Right ventricle myocardium inferior (tissue), 1 donor: ENCODE data around the gene ACTN3. TPM values are rescaled to one million over a fixed set of nuclear protein-coding genes. Genes with fewer than 3 reads are reported as not detected.
"Not testable (repeated sequence)": the region's sequence is repeated elsewhere in the genome, so short reads cannot be mapped to it uniquely, and the experiment has no call there.

Source experiments
- ATAC-seq: fragments of 200-7000 bp; cut with Tn5 transposase; one replicate; pipeline ENCODE4 v1.9.1; 2020; ENCODE audit warnings: mild to moderate bottlenecking, moderate library complexity
- DNase-seq: peaks from one replicate; pipeline ENCODE4 v3.0.0; 2021; ENCODE audit errors: missing footprints
- intact Hi-C: fragments of 100-400 bp; cut with DNase I; formaldehyde crosslinking; loops from one replicate; pipeline ENCODE4 v1.11.0; 2022
- total RNA-seq: library from RNA; stranded (reverse); fragmentation: NEBNext Ultra II Directional; extraction: Animal tissue kit (Norgen Biotek cat#: 25700); gene quantifications from one replicate; pipeline ENCODE4 v1.2.1, GENCODE V29; 2021
- donor health status: DM: no; HTN: yes; CAD: no; lungs with severe emphysema.

The ACTN3 gene
- total RNA-seq, 1 donor from 2014 or later: not detected

- ATAC-seq: no peak
- no peak for DNase-seq
- intact Hi-C loops: no loop called here
Observed at GRCh38 chr11:66561178-66561974, 14.7 kb downstream of the ACTN3 start.

GRCh38 chr11:66561975-66562248 lies 15.2 kb downstream of the ACTN3 start:
- ATAC-seq: no peak
- DNase-seq: no peak
- intact Hi-C loops: no loop called here

DNA sequence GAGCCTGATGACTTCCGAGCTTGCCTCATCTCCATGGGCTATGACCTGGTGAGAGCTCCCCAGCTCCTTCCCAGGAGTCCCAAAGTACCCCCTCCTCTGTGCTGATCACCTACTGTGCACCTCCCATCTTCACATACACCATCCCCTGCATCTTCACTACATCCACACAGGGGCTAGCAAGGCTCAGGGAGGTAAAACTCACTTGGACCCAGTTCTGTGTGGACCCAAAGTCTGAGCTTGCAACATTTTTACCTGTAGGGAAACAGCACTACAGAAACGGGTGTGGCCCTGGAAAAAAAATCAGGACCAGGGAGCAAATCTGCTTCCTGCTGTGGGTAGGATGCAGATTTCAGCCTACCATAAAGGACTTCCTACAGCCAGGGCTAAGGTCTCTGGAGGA lies 15.6 kb downstream of the ACTN3 start:
- no peak for ATAC-seq
- DNase-seq: no peak
- intact Hi-C loops: no loop called here

GRCh38 chr11:66562907-66563583 lies 16.3 kb downstream of the ACTN3 start:
- no peak for ATAC-seq
- DNase-seq: no peak
- intact Hi-C loops: no loop called here

- ATAC-seq: no peak
- intact Hi-C loops: no loop called here
Observed at GRCh38 chr11:66563832-66564231, 17.1 kb downstream of the ACTN3 start.

GRCh38 chr11:66564538-66564937 lies 17.8 kb downstream of the ACTN3 start:
- intact Hi-C loops: no loop called here
- DNase-seq: no peak
- ATAC-seq: no peak

More at GRCh38 chr11:66563832-66564231, 17.1 kb downstream of the ACTN3 start:
- no peak for DNase-seq

GRCh38 chr11:66564984-66565383 lies 18.3 kb downstream of the ACTN3 start:
- ATAC-seq: no peak
- intact Hi-C loops: no loop called here
- DNase-seq: no peak

- intact Hi-C loops: no loop called here
- DNase-seq (no peak), ATAC-seq (no peak)
Observed at GRCh38 chr11:66566221-66566620, 19.5 kb downstream of the ACTN3 start.

- intact Hi-C loops: no loop called here
- ATAC-seq (peak; percentile 11), DNase-seq (no peak)
Observed at GRCh38 chr11:66567787-66568123, 21.1 kb downstream of the ACTN3 start.

DNA sequence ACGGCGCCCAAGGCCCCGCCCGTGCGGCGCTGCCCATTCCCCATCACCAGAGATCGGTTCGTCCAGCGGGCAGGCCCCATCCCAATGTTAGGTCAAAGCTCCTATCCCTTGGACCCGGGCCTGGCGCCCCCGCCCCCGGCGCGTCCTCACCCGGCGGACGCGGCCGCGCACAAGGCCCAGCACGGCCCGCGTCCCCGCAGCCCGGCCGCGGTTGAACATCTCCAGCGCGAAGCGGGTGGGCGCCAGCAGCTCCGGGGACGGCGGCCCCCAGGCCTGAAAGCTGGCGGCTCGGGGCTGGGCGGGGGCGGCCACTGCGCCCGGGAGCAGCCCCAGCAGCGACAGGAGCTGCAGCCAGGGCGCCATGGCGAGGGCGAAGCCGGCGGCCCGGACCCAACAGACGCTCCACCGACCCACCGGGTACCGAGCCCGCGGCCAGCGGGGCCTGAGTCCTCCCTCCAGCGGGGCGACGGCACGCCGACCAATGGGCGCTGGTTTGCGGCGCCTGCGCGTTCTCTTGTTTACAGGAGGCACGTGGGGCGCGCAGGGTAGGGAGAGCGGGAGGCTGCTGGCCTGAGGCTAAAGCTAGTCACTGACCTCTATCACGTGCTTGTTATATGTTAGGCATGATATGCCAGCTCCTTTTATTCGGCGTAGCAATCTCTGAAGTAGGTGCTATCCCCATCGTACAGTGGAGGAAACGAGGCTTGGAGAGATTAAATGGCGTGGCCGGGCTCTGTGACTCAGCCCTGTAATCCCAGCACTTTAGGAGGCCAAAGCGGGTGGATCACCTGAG lies 21.6 kb downstream of the ACTN3 start, which contains the start of gene CTSF:
Gene CTSF, minus strand, starts transcription at position 483 of the 793 bp plus-strand sequence. Its CDS starts 120 bp downstream, at position 363.
- ATAC-seq (peak; percentile 97), DNase-seq (peak; percentile 95)
- intact Hi-C loops: no loop called here

DNA sequence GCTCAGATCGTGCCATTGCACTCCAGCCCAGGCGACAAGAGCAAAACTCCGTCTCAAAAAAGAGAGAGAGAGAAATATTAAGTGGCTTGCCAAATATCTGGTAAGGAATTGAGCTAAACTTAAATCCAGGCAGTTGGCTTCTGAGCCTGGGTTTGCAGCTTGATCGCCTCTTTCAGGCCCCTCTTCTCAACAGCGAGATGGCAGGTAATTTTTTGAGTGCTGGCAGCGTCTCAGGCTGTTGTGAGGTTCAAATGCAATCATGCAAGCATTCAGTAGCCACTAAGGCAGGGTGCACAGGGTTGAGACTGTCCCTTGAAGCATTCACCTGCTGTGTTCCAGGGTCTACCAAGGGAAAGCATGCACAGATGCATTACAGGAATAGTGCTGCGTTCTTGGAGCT lies 22.4 kb downstream of the ACTN3 start:
- no peak for ATAC-seq
- DNase-seq: no peak
- intact Hi-C loops: loop anchor here (1.0 kb wide), 1 partner anchor 26 kb away; no protein-coding TSS in a partner anchor

DNA sequence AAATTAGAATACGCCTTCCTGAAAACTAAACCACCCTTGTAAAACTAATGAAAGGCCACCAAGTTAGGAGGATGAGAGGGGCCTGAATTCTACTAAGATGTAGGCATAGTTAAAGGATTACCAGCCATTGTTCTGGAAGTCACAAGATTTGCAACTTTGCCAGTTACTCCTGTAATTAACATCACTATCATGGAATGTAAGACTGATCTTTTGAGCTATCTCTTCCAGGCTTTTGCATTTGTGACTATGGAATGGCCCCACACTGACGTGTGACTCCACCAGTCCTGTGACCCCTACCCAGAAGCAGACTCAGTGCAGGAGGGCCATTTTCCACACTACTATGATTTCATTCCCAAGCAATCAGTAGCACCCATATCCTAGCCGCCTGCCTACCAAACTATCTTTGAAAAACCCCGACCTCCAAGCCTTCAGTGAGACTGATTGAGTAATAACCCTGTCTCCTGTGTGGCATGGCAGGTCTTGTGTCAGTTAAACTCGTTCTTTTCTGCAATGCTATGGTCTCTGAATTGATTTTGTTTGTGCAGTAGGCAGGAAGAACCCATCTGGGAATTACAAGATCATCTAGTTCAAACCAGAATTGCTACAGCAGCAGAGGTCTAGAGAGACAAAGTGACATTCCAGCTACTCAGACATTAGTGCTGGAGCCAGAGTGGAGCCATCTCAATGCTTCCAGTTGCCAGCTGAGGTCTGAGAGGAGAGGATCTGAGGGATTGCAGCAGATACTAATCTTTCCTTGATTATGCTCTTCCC lies 23.6 kb downstream of the ACTN3 start:
- DNase-seq: no peak
- ATAC-seq: no peak
- intact Hi-C loops: no loop called here

GRCh38 chr11:66570850-66571180 lies 24.1 kb downstream of the ACTN3 start:
- intact Hi-C loops: no loop called here
- DNase-seq: no peak
- ATAC-seq: no peak

DNA sequence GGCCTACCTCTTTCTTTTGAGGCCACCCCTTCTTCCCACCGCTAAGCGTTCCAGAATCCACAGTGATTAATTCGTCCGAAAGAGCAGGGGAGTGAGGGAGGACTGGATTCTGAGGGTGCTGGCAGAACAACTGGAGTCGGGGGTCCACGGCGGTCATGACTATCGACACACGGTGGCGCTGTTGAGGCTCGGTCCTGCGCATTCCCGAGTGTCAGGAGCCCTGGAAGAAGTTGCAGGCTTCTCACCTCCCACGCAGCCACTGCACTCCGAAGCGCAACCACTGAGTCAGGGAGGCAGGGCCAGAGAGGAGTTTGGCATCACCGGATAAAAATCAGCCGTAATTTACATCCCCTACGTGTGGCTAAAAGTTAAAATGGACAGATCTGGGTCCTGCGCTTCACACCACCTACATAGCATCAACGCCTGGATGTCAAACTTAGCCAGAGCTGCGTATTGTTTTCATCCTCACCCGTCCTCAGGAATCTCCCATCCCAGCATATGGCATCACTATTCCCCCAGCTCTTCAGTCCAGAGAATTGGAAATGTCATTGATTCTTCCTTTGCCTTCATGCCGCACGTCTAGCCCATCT lies 32.4 kb downstream of the ACTN3 start:
- DNase-seq: peak; percentile 85
- ATAC-seq: peak; percentile 91
- intact Hi-C loops: loop anchor here (1.0 kb wide), 1 partner anchor 99 kb away; no protein-coding TSS in a partner anchor

- intact Hi-C loops: no loop called here
- ATAC-seq (no peak), DNase-seq (no peak)
Observed at GRCh38 chr11:66580803-66581202, 34.1 kb downstream of the ACTN3 start.

- intact Hi-C loops: no loop called here
- ATAC-seq (no peak), DNase-seq (no peak)
Observed at GRCh38 chr11:66581261-66581660, 34.6 kb downstream of the ACTN3 start.

DNA sequence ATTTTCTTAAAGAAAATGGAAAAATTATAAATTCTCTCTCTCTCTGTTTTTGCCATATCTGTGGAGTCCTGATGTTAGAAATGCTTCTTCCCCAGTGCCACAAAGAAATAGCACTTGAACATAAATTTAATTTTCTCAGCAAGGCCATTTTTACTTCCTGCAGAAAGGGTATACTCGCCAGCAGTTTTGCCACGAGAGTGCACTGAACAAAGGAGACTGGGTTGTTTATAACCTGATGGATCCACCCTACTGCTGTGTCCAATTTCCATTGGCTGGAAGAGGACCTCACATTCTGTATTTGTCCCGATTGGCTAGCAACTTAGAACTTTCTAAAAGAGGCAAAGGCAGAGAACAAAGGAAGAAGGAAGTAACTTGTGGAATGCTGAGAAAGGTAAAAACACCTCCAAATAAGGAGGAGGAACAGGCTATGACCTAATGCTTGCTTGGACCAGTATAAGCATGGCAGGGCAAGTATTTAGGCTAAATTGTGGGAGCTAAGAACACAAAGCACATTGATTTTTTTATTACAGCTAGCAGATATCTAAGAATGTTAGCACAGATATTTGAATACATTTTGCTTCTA lies 36.0 kb downstream of the ACTN3 start:
- intact Hi-C loops, ATAC-seq, DNase-seq: not testable (repeated sequence)

- intact Hi-C loops, ATAC-seq, DNase-seq: not testable (repeated sequence)
Observed at GRCh38 chr11:66585447-66585846, 38.7 kb downstream of the ACTN3 start.
